HepG2 (cell line): ENCODE results near the gene ZBTB22. TPM values are rescaled to one million over a fixed set of nuclear protein-coding genes. Genes with fewer than 3 reads are reported as not detected.
A peak's percentile ranks its signal among the peaks of the same experiment; 100 is the strongest.

Experiments
- ADNP ChIP-seq: sonication (generic); formaldehyde crosslinking; IDR thresholded peaks from 2 replicates; pipeline ENCODE4 v1.4.0; 2020; ENCODE audit warnings: missing genetic modification reagents
- DR1 ChIP-seq: sonication (generic); formaldehyde crosslinking; IDR thresholded peaks from 2 replicates; pipeline ENCODE4 v1.8.0; 2021; ENCODE audit warnings: mild to moderate bottlenecking, missing genetic modification reagents, inconsistent platforms
- EED ChIP-seq: sonication (generic); formaldehyde crosslinking; IDR thresholded peaks from 2 replicates; pipeline ENCODE4 v1.5.0; 2020; ENCODE audit warnings: mild to moderate bottlenecking, missing genetic modification reagents
- GPN1 ChIP-seq: sonication (generic); formaldehyde crosslinking; IDR thresholded peaks from 2 replicates; pipeline ENCODE4 v1.5.1; 2020; ENCODE audit warnings: missing genetic modification reagents, borderline replicate concordance
- KAT8 ChIP-seq: IDR thresholded peaks from 2 replicates; pipeline ENCODE4 v1.6.1; 2016; ENCODE audit warnings: missing genetic modification reagents, missing compliant biosample characterization
- MXI1 ChIP-seq: IDR thresholded peaks from 3 replicates; pipeline ENCODE4 v1.6.1; 2012; ENCODE audit warnings: low read depth, low read length, inconsistent platforms, borderline replicate concordance
- PATZ1 ChIP-seq: sonication (generic); formaldehyde crosslinking; IDR thresholded peaks from 2 replicates; pipeline ENCODE4 v1.4.0; 2020; ENCODE audit warnings: missing genetic modification reagents
- RBM39 ChIP-seq: fragments of 200-400 bp; formaldehyde crosslinking; IDR thresholded peaks from one replicate; pipeline ENCODE4 v1.6.1; 2018; ENCODE audit warnings: antibody characterized with exemption, mild to moderate bottlenecking, low read depth, low read length; ENCODE audit not compliant: poor library complexity, severe bottlenecking
- U2AF2 ChIP-seq: fragments of 200-400 bp; formaldehyde crosslinking; IDR thresholded peaks from 2 replicates; pipeline ENCODE4 v1.6.1; 2017; ENCODE audit warnings: low read depth, mild to moderate bottlenecking, low read length
- ZFP36 ChIP-seq: fragments of 150-350 bp; IDR thresholded peaks from 2 replicates; pipeline ENCODE4 v1.6.1; 2018; ENCODE audit warnings: borderline replicate concordance, low read length, low read depth; ENCODE audit not compliant: partially characterized antibody
- ZFP82 ChIP-seq: sonication (generic); formaldehyde crosslinking; IDR thresholded peaks from 2 replicates; pipeline ENCODE4 v1.5.1; 2020; ENCODE audit warnings: mild to moderate bottlenecking, missing genetic modification reagents, borderline replicate concordance
- ZFP90 ChIP-seq: sonication (generic); formaldehyde crosslinking; IDR thresholded peaks from 2 replicates; pipeline ENCODE4 v1.8.0; 2022; ENCODE audit warnings: missing genetic modification reagents, mild to moderate bottlenecking, inconsistent platforms, borderline replicate concordance
- ZNF276 ChIP-seq: sonication (generic); formaldehyde crosslinking; IDR thresholded peaks from 2 replicates; pipeline ENCODE4 v1.4.0; 2020; ENCODE audit warnings: mild to moderate bottlenecking, low read depth, missing genetic modification reagents
- ZNF34 ChIP-seq: sonication (generic); formaldehyde crosslinking; IDR thresholded peaks from 2 replicates; pipeline ENCODE4 v1.4.0; 2020; ENCODE audit warnings: mild to moderate bottlenecking, missing genetic modification reagents, borderline replicate concordance
- ZNF432 ChIP-seq: sonication (generic); formaldehyde crosslinking; IDR thresholded peaks from 2 replicates; pipeline ENCODE4 v1.5.0; 2020; ENCODE audit warnings: missing genetic modification reagents, mild to moderate bottlenecking, borderline replicate concordance
- ZNF546 ChIP-seq: sonication (generic); formaldehyde crosslinking; conservative IDR thresholded peaks from 2 replicates; pipeline ENCODE4 v1.8.1; 2023; ENCODE audit warnings: mild to moderate bottlenecking, missing genetic modification reagents
- ZNF589 ChIP-seq: sonication (generic); formaldehyde crosslinking; conservative IDR thresholded peaks from 2 replicates; pipeline ENCODE4 v1.8.0; 2022; ENCODE audit warnings: mild to moderate bottlenecking, moderate library complexity, missing genetic modification reagents
- ZNF704 ChIP-seq: sonication (generic); formaldehyde crosslinking; IDR thresholded peaks from 2 replicates; pipeline ENCODE4 v1.8.1; 2023; ENCODE audit warnings: mild to moderate bottlenecking, inconsistent platforms, moderate library complexity, missing genetic modification reagents, borderline replicate concordance
- ZNF747 ChIP-seq: sonication (generic); formaldehyde crosslinking; IDR thresholded peaks from 2 replicates; pipeline ENCODE4 v1.8.1; 2023; ENCODE audit warnings: missing genetic modification reagents, mild to moderate bottlenecking, borderline replicate concordance
- polyA plus RNA-seq, 8 experiments: library from polyadenylated mRNA; depleted of rRNA in 3 of 8; stranded (reverse) in 7 of 8; unstranded in 1 of 8; fragments of >200 nt; fragmentation: Illumina TruSeq in 4 of 8; extraction: Trizol in 4 of 8; gene quantifications; 2 replicates each; pipeline versions ENCODE4 v1.2.1 to v1.2.3, GENCODE V29; 2011 to 2016; ENCODE audit warnings: low read depth in 4 of 8, missing spikeins in 1 of 8, mixed read lengths in 1 of 8; ENCODE audit not compliant: insufficient read depth in 1 of 8
- total RNA-seq, 5 experiments: library from RNA; depleted of rRNA; stranded (reverse); fragments of >200 nt; fragmentation: Illumina TruSeq; extraction: Trizol; gene quantifications; 2 replicates each; pipeline ENCODE4 v1.2.3, GENCODE V29; 2016; ENCODE audit warnings: low read depth in 1 of 5
- TF ChIP-seq, protein P1 (sequence below): IDR thresholded peaks from 2 replicates; pipeline ENCODE4 v1.6.1; 2016; ENCODE audit warnings: low read depth, borderline replicate concordance

The ZBTB22 gene
- total and polyA plus RNA-seq, 2 of the 13 experiments (the other 11 are each of a cell fraction or from before 2014, with no cell fraction given), result 8.0 to 10.6 TPM

DNA sequence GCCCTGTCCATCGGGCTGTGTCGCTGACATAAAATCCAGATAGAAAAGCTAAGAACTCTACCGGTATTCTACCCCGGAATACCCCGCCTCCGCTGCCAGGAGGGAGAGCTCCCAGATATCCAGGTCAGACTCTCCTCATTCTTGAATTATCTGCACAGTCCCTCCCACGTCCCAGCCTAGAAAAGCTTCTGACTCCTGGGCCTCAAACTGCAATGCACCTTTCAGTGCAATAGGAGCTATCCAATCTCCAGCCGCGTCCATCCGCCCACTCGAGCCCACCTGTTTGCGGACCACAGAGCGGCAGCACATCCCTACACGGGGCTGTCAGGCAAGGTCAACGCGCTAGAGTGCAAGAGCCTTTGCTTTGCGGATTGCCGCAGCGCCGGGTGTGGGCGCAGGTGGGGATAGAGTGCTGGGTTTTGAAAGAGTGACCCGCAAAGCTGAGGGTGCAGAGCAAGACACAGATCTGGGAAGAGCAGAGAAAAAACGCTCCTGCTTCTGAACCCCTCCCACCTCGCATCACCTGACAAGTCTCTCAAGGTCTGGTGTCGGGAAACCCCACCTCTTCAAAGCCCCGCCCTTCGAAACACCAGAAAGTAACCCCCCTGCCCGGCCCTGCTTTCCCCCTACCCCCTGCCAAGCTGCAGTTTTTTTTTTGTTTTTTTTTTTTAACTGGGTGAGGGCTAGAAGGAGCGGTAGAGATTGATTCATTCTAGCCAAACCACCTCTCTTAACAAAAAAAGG lies 5.0 kb downstream of the ZBTB22 start (continued):
- TF ChIP-seq PATZ1 (CRISPR knock-in tag) (peak; percentile 55), U2AF2 (no peak), ZNF546 (CRISPR knock-in tag) (no peak), ZFP36 (no peak), ZNF704 (CRISPR knock-in tag) (no peak), EED (CRISPR knock-in tag) (peak; percentile 81), ZNF747 (CRISPR knock-in tag) (peak; percentile 73), ZNF589 (CRISPR knock-in tag) (no peak), ZFP90 (0 out of 2 replicates have a peak, but pooled peaks have one; percentile 49), ADNP (CRISPR knock-in tag) (no peak), ZFP82 (no peak), RBM39 (no peak), GPN1 (CRISPR knock-in tag) (no peak), MXI1 (peak; percentile 51; the same call in 1 of the 3 replicates), ZNF276 (0 out of 2 replicates have a peak, but pooled peaks have one; percentile 45), KAT8 (CRISPR knock-in tag) (no peak), DR1 (CRISPR knock-in tag) (0 out of 2 replicates have a peak, but pooled peaks have one; percentile 13), ZNF34 (CRISPR knock-in tag) (0 out of 2 replicates have a peak, but pooled peaks have one; percentile 11), ZNF432 (CRISPR knock-in tag) (no peak)
- TF ChIP-seq, protein P1, sequence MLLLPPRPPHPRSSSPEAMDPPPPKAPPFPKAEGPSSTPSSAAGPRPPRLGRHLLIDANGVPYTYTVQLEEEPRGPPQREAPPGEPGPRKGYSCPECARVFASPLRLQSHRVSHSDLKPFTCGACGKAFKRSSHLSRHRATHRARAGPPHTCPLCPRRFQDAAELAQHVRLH (CRISPR knock-in tag), result no peak
